OCI-LY3 (cell line): ENCODE measurements around the gene C1QTNF3.

Experiments used
- CTCF ChIP-seq: fragments of 200-600, 300-600 bp; sonication (generic); IDR thresholded peaks from 2 replicates; pipeline ENCODE4 v1.5.1; 2014; ENCODE audit warnings: antibody characterized with exemption, low read length, low read depth
- EZH2phosphoT487 ChIP-seq: fragments of 200-600 bp; shearing (Covaris generic); IDR thresholded peaks from 2 replicates; pipeline ENCODE4 v1.6.1; 2018; ENCODE audit warnings: antibody characterized with exemption, mixed run types, low read depth

- TF ChIP-seq CTCF: no peak
- TF ChIP-seq EZH2phosphoT487: no peak
Observed at GRCh38 chr5:34035756-34036155, 7.3 kb downstream of the C1QTNF3 start.
